Measurements from ENCODE around the gene NCAM1. TPM values are rescaled to one million over a fixed set of nuclear protein-coding genes. Genes with fewer than 3 reads are reported as not detected.

NCAM1 gene
- total RNA-seq, 6 donors from 2014 or later, result 1.4 to 15.3 (median 2.5) TPM

- Histone ChIP-seq H3K27ac (no peak overlapping the region), H3K36me3 (no peaks in the 10 kb centered on the region), H3K9me3 (no peaks in the 10 kb centered on the region), H3K27me3 (no peaks in the 10 kb centered on the region), H3K4me3 (no peak overlapping the region), H3K4me1 (no peaks in the 10 kb centered on the region)
- 69 to 74% methylated on average over 12 of the region's 12 CpGs for WGBS, 2 donors
- no peak for TF ChIP-seq CTCF (IDR thresholded peaks at IDR 0.05)
- no peak for TF ChIP-seq POLR2AphosphoS5 (IDR thresholded peaks at IDR 0.05)
- no peak for TF ChIP-seq POLR2A (IDR thresholded peaks at IDR 0.05)
- no peak for TF ChIP-seq EP300 (IDR thresholded peaks at IDR 0.05)
- ATAC-seq (ENCODE audit: low FRiP score in 2 of 2), result no peak
- no peak for DNase-seq
Measured at GRCh38 chr11:113240790-113241635, 279.8 kb downstream of the NCAM1 start.

- Histone ChIP-seq H3K9me3 (no peaks in the 10 kb centered on the region), H3K4me3 (no peak overlapping the region), H3K4me1 (no peaks in the 10 kb centered on the region), H3K27me3 (no peaks in the 10 kb centered on the region), H3K27ac (no peak overlapping the region), H3K36me3 (no peaks in the 10 kb centered on the region)
- no peak for ATAC-seq (ENCODE audit: low FRiP score in 2 of 2)
- DNase-seq, result no peak
- 89 to 100% methylated on average over 3 to 4 of the region's 4 CpGs for WGBS, 2 donors
- no peak for TF ChIP-seq CTCF (IDR thresholded peaks at IDR 0.05)
- TF ChIP-seq POLR2AphosphoS5 (IDR thresholded peaks at IDR 0.05), result no peak
- TF ChIP-seq EP300 (IDR thresholded peaks at IDR 0.05), result no peak
- no peak for TF ChIP-seq POLR2A (IDR thresholded peaks at IDR 0.05)
Measured at GRCh38 chr11:113241636-113242054, 280.4 kb downstream of the NCAM1 start.

DNA sequence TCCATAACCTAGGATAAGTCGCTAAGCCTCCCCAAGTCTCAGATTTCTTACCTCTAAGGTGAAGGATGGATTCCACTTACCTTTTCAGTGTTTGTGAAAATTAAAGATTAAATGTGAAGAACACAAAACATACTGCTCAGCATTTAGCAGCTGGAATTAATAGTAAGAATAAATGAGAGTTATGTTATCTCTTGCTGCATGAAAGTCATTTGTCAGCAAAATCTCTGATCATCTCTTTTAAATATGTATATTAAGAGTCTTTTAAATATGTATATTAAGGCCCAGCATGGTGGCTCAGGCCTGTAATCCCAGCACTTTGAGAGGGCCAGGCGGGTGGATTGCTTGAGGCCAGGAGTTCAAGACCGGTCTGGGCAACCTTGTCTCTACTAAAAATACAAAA lies 280.8 kb downstream of the NCAM1 start:
- Histone ChIP-seq H3K27ac (no peak overlapping the region), H3K4me3 (no peak overlapping the region), H3K4me1 (no peaks in the 10 kb centered on the region), H3K27me3 (no peaks in the 10 kb centered on the region), H3K36me3 (no peaks in the 10 kb centered on the region), H3K9me3 (no peaks in the 10 kb centered on the region)
- DNase-seq (no peak), ATAC-seq (ENCODE audit: low FRiP score in 2 of 2) (no peak)
- WGBS, 2 donors, result 97% methylated on average over 3 of the region's 3 CpGs
- TF ChIP-seq CTCF (IDR thresholded peaks at IDR 0.05) (no peak), POLR2A (IDR thresholded peaks at IDR 0.05) (no peak), EP300 (IDR thresholded peaks at IDR 0.05) (no peak), POLR2AphosphoS5 (IDR thresholded peaks at IDR 0.05) (no peak)

- no peak for TF ChIP-seq EP300 (IDR thresholded peaks at IDR 0.05)
- no peak for TF ChIP-seq POLR2A (IDR thresholded peaks at IDR 0.05)
- no peak for TF ChIP-seq POLR2AphosphoS5 (IDR thresholded peaks at IDR 0.05)
- no peak for TF ChIP-seq CTCF (IDR thresholded peaks at IDR 0.05)
- Histone ChIP-seq H3K27ac (no peak overlapping the region), H3K27me3 (no peaks in the 10 kb centered on the region), H3K4me1 (no peaks in the 10 kb centered on the region), H3K4me3 (peak overlapping the region in 3 of 4 donors; percentile 20 to 31 (median 26)), H3K9me3 (no peaks in the 10 kb centered on the region), H3K36me3 (no peaks in the 10 kb centered on the region)
- WGBS, 2 donors, result 21 to 40% methylated on average over 21 of the region's 21 CpGs
- ATAC-seq (ENCODE audit: low FRiP score in 2 of 2), result peak in 1 of 2 donors; percentile 58
- no peak for DNase-seq
Measured at GRCh38 chr11:113242767-113243397, 281.7 kb downstream of the NCAM1 start.

All from upper lobe of left lung (tissue), 6 donors.